Immature natural killer cell (primary cell): ENCODE results near the gene DUSP5. TPM values are rescaled to one million over a fixed set of nuclear protein-coding genes. Genes with fewer than 3 reads are reported as not detected.

Experiments used
- DNase-seq, 3 donors: peaks; one replicate each; pipeline ENCODE4 v3.0.0; 2022; ENCODE audit warnings: mixed read lengths in 1 of 3
- H3K27ac Mint-ChIP-seq, 6 donors: one replicate each; pipeline ENCODE4 v1.8.0; 2020; ENCODE audit warnings: mixed read lengths in 6 of 6, mild to moderate bottlenecking in 5 of 6, inconsistent platforms in 4 of 6, moderate library complexity in 3 of 6
- H3K27me3 Mint-ChIP-seq, 3 donors: one replicate each; pipeline ENCODE4 v1.8.0; 2020 to 2021; ENCODE audit warnings: low read depth in 3 of 3, mild to moderate bottlenecking in 3 of 3, mixed read lengths in 3 of 3, moderate library complexity in 3 of 3, inconsistent platforms in 1 of 3
- H3K36me3 Mint-ChIP-seq, 3 donors: one replicate each; pipeline ENCODE4 v1.8.0; 2020; ENCODE audit warnings: mixed read lengths in 3 of 3, inconsistent platforms in 2 of 3, mild to moderate bottlenecking in 2 of 3
- H3K4me1 Mint-ChIP-seq, 2 donors: one replicate each; pipeline ENCODE4 v1.8.0; 2020; ENCODE audit warnings: inconsistent platforms in 2 of 2, mild to moderate bottlenecking in 2 of 2, mixed read lengths in 2 of 2, moderate library complexity in 1 of 2
- H3K4me3 Mint-ChIP-seq, 5 donors: one replicate each; pipeline ENCODE4 v1.8.0; 2020; ENCODE audit warnings: mild to moderate bottlenecking in 5 of 5, mixed read lengths in 5 of 5, inconsistent platforms in 3 of 5, moderate library complexity in 3 of 5
- H3K9me3 Mint-ChIP-seq, 6 donors: one replicate each; pipeline ENCODE4 v1.8.0; 2020; ENCODE audit warnings: mild to moderate bottlenecking in 6 of 6, mixed read lengths in 6 of 6, inconsistent platforms in 4 of 6, moderate library complexity in 3 of 6
- polyA plus RNA-seq, 3 donors: library from polyadenylated mRNA; unstranded; fragments of 300-500 nt; fragmentation: Illumina TruSeq; gene quantifications; one replicate each; pipeline ENCODE4 v1.2.3, GENCODE V29; 2021

Gene DUSP5
- polyA plus RNA-seq, 3 donors from 2014 or later = 2.9 to 4.5 (median 2.9) TPM

DNA sequence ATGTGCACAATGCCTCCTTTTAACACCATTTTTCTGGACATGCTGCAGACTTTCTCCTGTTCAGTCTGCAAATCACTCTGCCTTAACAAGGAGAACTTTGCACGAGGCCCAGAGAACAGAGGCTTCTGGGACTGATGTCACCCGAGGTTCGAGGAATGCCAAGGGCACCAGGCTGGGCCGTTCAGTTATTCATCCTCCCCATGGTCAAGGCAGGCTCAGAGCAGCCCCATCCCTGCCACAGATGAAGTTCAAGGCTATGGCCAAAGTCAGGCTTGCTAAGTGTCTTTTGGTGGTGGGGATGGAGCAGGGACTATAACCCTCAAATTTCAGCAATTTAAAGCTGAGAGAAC, 9.4 kb upstream of the DUSP5 start:
- H3K27ac Mint-ChIP-seq = no peak overlapping the region
- DNase-seq = no peak
- H3K4me1 Mint-ChIP-seq = peaks cover 5 to 8% of the 10 kb centered on the region in 2 donors
- no peak overlapping the region for H3K4me3 Mint-ChIP-seq
- H3K36me3 Mint-ChIP-seq = no peaks in the 10 kb centered on the region
- H3K9me3 Mint-ChIP-seq = no peaks in the 10 kb centered on the region
- peaks cover 0 to 3% (median 0%) of the 10 kb centered on the region in 3 donors for H3K27me3 Mint-ChIP-seq

DNA sequence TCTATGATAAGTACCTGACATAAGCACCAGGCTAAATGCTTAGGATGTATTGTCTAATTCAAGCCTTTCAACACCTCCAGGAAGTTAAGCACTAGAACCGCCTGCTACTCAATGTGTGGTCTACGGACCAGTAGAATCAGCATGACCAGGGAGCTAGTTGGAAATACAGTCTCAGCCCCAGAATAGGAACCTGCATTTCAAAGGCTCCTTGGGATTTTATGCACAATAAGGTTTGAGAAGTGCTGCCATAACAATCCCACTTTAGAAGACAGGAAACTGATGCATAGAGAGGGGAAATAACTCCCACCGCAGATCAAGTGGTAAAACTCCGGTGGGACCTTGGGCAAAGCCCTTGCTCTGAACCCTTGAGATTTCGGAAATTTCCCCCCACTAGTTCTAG, 8.8 kb upstream of the DUSP5 start:
- Mint-ChIP-seq H3K4me3 (no peak overlapping the region), H3K9me3 (no peaks in the 10 kb centered on the region), H3K27me3 (peaks cover 0 to 3% (median 0%) of the 10 kb centered on the region in 3 donors), H3K27ac (no peak overlapping the region), H3K4me1 (peaks cover 5 to 8% of the 10 kb centered on the region in 2 donors), H3K36me3 (peaks cover 0 to 3% (median 0%) of the 10 kb centered on the region in 3 donors)
- no peak for DNase-seq

DNA sequence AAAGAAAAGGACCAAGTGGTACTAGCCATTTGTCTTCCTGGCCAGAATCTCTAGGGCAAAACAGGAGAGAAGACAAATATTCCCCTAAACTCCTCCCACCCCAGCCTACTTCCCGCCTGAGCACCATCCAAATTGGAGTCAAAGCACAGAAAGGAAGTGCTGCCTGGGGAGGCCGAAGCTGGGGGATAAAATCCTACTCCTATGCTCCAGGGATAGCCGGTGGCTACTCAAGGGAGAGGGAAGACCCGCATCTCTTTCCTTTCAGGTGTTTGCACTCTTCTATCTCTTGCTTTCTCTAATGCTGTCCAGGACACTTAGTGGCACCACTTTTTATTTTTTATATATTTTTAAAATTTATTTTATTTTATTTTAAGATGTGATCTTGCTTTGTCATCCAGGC, 7.1 kb upstream of the DUSP5 start:
- Mint-ChIP-seq H3K4me3 (no peak overlapping the region), H3K27me3 (peaks cover 0 to 3% (median 0%) of the 10 kb centered on the region in 3 donors), H3K27ac (no peak overlapping the region), H3K4me1 (peaks cover 7 to 11% of the 10 kb centered on the region in 2 donors), H3K9me3 (no peaks in the 10 kb centered on the region), H3K36me3 (peaks cover 0 to 3% (median 0%) of the 10 kb centered on the region in 3 donors)
- DNase-seq = no peak

DNA sequence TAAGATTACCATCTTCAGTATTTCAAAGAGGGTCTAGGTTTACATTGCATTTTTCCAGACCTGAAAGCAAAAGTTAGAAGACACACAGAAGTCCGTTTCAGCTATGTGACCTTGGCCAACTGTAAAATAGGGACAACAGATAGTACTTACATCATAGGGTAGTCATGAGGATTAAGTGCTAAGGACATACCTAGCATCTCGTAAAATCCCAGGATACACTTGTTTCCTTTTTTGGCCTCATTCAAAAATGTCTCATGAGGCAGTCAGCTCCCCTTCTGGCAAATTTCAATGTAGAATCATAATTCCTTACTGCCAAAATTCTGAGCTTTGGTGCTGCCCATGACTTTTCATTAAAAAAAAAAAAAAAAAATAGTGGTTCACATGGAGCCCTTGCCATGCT, 6.4 kb upstream of the DUSP5 start:
- DNase-seq = no peak
- H3K27ac Mint-ChIP-seq = no peak overlapping the region
- H3K4me3 Mint-ChIP-seq = no peak overlapping the region
- H3K27me3 Mint-ChIP-seq = peaks cover 0 to 3% (median 0%) of the 10 kb centered on the region in 3 donors
- no peaks in the 10 kb centered on the region for H3K9me3 Mint-ChIP-seq
- peaks cover 14 to 18% of the 10 kb centered on the region in 2 donors for H3K4me1 Mint-ChIP-seq
- H3K36me3 Mint-ChIP-seq = peaks cover 0 to 3% (median 0%) of the 10 kb centered on the region in 3 donors

DNA sequence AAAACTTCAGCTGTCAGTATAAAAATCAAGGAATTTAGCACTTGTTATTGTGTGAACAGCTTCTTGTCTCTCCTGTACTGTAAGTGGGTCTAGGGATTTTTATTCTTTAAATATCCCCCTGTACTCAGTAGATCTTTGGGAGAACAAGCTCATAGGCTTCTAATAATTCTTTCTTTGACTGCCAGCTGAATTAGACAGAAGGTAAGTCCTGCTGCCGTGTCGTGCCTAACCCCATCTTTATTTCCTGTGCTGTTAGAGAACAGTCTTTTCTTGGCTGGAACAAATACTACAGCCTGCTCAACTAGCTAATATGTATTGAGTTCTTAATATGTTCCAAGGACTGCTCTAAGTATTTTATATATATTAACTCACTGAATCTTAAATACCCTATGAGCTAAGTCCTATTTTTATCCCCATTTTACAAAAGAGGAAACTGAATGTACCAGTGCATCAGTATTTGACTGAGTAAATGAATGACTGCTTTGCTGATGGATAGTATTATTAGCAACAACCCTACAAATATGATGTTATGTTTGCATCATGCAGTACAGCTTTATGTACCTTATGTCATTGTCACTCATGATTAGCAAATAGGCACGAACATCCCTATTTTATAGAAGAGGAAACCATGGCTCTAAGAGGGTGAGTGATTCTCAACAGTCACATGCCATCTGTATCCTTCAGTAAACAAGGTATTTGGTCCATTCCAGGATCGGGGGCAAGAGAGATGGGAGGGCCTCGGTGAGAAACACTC, 5.5 kb upstream of the DUSP5 start:
- H3K9me3 Mint-ChIP-seq = no peaks in the 10 kb centered on the region
- H3K36me3 Mint-ChIP-seq = peaks cover 0 to 3% (median 0%) of the 10 kb centered on the region in 3 donors
- H3K27ac Mint-ChIP-seq = peak overlapping the region in 1 of 6 donors; percentile 58
- H3K27me3 Mint-ChIP-seq = peaks cover 0 to 4% (median 3%) of the 10 kb centered on the region in 3 donors
- DNase-seq = no peak
- peaks cover 23 to 27% of the 10 kb centered on the region in 2 donors for H3K4me1 Mint-ChIP-seq
- H3K4me3 Mint-ChIP-seq = no peak overlapping the region

DNA sequence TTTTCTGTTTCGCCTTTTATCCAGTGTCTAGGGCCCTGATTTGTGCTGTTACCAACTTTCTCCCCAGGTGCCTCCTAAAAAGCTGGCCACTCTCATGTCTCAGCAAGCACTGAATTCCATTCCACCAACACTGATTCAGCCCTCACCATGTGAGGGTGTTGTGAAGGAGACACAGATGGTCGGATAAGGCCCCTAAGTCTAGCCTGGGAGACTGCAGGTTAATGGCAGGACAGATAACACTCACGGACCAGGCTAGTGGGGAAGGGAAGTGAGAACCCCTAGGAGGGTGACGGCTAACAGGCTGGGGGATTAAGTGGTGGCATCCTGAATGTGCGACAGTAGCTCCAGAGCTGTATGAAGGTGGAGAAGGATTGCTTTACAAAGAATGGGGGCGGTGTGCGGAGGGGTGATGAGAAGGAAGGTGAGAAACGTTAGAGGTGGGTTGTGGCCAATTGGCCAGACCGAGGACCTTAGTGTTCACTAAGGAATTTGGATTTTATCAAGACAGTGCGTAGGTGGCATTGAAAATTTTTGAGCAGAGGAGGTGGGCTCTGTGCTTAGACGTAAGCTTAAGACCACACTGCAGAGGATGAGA, 3.8 kb upstream of the DUSP5 start:
- peaks cover 0 to 3% (median 0%) of the 10 kb centered on the region in 3 donors for H3K36me3 Mint-ChIP-seq
- H3K27ac Mint-ChIP-seq = peak overlapping the region in 3 of 6 donors; percentile 7 to 18 (median 18)
- peaks cover 23 to 31% of the 10 kb centered on the region in 2 donors for H3K4me1 Mint-ChIP-seq

DNA sequence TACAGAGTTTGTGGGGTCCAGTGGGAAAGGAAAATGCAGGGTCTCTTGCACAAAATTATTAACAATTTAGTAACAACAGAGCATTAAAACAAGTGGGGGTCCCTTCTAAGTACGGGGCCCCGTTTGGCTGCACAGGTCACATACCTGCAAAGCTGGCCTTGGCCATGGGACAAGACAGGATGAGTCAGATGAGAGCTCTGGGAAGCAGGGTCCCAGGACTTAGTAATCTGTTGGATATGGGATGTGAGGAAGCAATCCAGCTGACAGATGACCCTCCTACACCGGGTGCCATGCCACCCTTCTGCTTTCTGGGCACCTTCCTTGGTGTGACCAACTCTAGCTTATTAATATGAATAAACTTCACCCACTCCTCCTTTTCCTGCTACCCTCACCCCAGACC, 3.2 kb upstream of the DUSP5 start:
- no peak overlapping the region for H3K4me3 Mint-ChIP-seq
- peaks cover 27 to 32% of the 10 kb centered on the region in 2 donors for H3K4me1 Mint-ChIP-seq
- H3K36me3 Mint-ChIP-seq = peaks cover 0 to 3% (median 0%) of the 10 kb centered on the region in 3 donors
- H3K27ac Mint-ChIP-seq = peak overlapping the region in 1 of 6 donors; percentile 7
- DNase-seq = no peak
- no peaks in the 10 kb centered on the region for H3K9me3 Mint-ChIP-seq
- H3K27me3 Mint-ChIP-seq = peaks cover 6 to 11% (median 10%) of the 10 kb centered on the region in 3 donors

More for the DNA sequence above, 3.8 kb upstream of the DUSP5 start:
- DNase-seq = no peak
- peaks cover 3 to 7% (median 6%) of the 10 kb centered on the region in 3 donors for H3K27me3 Mint-ChIP-seq
- no peaks in the 10 kb centered on the region for H3K9me3 Mint-ChIP-seq
- H3K4me3 Mint-ChIP-seq = peak overlapping the region in 1 of 5 donors; percentile 12

DNA sequence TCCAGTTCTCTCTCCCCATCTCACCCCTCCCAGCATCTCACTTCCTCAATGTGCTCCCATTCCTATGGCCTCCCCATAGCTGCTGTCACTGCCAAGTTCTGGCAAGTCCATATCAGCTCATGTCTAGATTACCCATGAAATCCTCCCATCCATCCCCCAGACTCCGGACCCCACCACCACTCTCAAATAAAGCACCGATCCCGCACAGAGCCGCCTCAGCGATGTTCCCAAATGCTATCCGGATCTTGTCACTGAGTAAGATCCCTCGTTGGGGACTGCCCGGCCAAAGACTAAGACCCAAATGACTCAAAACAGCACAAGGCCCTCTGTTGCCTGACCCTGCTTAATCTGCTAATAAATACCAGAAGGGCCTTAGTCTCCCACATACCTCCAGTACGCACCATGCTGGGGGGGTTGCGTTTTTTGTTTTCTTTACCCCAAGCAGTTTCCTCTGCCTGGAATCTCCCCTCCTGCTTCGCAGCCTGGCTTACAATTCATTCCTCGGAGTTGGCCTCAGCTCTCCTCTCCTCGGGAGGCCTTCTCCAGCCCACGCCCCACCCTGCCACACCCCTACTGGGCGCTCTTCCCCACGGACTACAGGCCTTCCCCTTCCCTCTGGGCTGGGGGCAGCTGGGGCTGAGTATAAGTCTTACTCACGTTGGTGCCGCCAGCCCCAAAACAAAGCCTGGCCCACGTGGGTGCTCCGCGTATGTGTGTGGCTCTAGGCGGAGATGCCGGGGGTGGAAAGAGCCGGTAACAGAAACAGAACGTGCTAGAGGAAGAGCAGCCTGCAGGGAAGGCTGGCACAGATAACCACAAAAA, 1.8 kb upstream of the DUSP5 start:
- H3K9me3 Mint-ChIP-seq = no peaks in the 10 kb centered on the region

DNA sequence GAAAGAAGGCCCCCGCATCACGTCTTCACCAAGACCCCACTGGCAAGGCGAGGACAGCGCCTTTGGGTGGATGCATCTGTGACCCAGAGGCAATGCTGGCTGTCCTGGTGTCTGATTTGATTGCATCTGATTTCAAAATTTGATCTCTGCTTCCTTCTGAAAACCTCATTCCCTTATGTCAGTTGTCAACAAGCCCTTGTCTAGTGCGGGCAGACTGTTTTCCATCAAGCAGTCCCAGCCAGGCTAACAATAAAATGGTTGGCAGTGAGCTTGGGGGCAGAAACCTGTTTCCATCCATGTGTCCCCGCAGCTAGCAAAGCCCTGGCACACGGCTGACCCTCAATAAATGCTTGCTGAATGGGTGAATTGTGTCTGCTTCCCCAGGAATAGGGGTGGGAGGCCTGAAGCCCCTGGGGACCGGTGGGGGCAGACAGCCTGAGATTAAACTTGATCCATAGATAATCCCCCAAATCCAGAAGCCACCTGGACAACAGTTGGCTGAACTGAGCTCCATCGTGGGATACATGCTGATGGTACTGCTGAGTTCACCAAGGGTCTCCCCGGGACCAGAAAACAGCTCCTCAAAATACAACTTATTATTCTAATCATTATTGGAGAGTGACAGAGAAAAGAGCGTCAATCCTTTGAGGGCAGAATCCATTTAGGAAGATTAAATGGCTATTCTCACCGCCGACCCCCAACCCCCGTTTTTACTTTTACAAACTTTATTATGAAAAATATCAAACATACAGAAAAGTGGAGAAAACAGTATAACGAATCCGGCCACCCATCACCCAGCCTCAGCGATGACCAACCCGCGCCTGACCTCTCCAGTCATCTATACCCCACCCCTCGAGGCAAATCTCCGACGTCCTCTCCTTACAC, 912 bp upstream of the DUSP5 start:
- peak in 1 of 3 donors; percentile 35 for DNase-seq
- Mint-ChIP-seq H3K4me3 (peak overlapping the region; percentile 90 to 95 (median 94)), H3K27ac (peak overlapping the region; percentile 87 to 93 (median 92)), H3K9me3 (no peaks in the 10 kb centered on the region), H3K27me3 (peaks cover 3 to 11% (median 10%) of the 10 kb centered on the region in 3 donors), H3K4me1 (peaks cover 50 to 54% of the 10 kb centered on the region in 2 donors), H3K36me3 (peaks cover 0 to 3% (median 0%) of the 10 kb centered on the region in 3 donors)

More for the DNA sequence above, 1.8 kb upstream of the DUSP5 start:
- Mint-ChIP-seq H3K4me1 (peaks cover 41 to 46% of the 10 kb centered on the region in 2 donors), H3K27me3 (peaks cover 3 to 11% (median 10%) of the 10 kb centered on the region in 3 donors), H3K27ac (peak overlapping the region; percentile 75 to 93 (median 92)), H3K36me3 (peaks cover 0 to 3% (median 0%) of the 10 kb centered on the region in 3 donors), H3K4me3 (peak overlapping the region; percentile 90 to 95 (median 94))
- DNase-seq = peak in 1 of 3 donors; percentile 16

DNA sequence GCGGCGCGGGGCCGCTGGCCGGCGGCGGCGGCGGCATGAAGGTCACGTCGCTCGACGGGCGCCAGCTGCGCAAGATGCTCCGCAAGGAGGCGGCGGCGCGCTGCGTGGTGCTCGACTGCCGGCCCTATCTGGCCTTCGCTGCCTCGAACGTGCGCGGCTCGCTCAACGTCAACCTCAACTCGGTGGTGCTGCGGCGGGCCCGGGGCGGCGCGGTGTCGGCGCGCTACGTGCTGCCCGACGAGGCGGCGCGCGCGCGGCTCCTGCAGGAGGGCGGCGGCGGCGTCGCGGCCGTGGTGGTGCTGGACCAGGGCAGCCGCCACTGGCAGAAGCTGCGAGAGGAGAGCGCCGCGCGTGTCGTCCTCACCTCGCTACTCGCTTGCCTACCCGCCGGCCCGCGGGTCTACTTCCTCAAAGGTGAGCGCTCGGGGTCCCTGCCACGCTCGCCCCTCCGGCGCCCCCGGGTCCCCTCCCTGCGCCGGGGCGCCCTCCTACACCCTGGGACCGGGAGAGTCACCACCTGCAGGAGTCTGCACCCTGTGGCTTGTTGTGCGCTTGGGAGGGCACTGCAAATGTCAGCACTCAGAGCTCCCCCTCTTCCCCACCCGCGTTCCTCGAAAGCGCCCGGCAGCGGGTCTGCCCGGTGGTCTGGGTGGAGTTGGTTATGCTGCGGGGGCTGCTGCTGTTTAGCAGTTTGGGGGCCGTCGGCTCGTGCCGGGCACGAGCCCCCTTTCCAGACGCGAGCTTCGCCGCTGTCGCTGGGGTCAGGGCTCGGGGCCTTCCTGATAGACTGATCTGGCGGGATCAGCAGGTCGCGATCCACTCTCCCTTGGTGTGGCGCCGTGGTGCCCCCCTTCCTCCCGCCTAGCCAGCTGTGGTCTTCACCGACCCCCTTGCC, 627 bp downstream of the DUSP5 start:
- Mint-ChIP-seq H3K9me3 (no peaks in the 10 kb centered on the region), H3K27ac (peak overlapping the region; percentile 90 to 94 (median 92)), H3K4me1 (peaks cover 65 to 70% of the 10 kb centered on the region in 2 donors), H3K4me3 (peak overlapping the region; percentile 90 to 94 (median 93)), H3K36me3 (peaks cover 0 to 3% (median 0%) of the 10 kb centered on the region in 3 donors), H3K27me3 (peaks cover 4 to 13% (median 12%) of the 10 kb centered on the region in 3 donors)
- peak; percentile 72 to 76 (median 74) for DNase-seq

DNA sequence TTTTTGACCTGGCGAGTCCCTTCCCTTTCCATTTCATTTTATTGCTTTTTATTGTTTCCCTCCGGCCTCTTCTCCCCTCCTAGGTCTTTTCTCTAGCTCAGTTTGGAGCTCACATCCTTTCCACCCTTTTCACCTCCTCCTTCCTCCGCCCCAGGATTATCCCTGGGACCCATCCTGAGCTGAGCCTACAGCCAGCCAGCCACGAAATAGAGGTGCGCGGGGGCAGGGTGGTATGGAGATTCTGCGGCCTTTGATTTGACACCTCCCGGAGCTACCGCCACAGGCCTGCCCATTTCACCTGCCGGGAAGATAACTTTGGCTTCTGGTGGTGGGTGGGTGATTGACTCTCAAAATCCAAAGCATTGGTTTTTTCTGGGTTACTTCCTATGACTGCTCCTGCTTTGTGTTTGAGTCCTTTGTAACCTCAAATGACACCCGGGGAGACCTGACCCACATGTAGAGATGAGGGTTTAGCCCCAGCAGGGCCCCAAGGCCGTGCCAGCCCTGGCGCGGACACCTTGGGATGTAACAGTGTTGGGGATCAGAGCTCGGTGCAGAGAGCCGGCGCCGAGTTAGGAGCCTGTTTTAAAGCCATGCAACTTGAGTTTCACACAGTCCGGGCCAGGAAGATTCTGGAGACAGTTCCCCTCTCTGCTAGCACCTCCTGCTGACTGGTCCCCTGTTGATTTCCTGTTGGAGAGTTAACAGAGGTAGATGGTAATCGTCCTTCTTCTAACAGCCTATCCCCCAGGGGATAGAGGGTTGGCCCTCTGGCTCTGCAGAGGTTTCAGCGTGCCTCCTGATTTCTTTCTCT, 1.5 kb downstream of the DUSP5 start:
- Mint-ChIP-seq H3K36me3 (no peaks in the 10 kb centered on the region), H3K4me1 (peaks cover 74 to 78% of the 10 kb centered on the region in 2 donors), H3K4me3 (peak overlapping the region; percentile 90 to 94 (median 93)), H3K9me3 (no peaks in the 10 kb centered on the region), H3K27me3 (peaks cover 4 to 13% (median 13%) of the 10 kb centered on the region in 3 donors), H3K27ac (peak overlapping the region; percentile 90 to 94 (median 92))
- peak; percentile 26 to 44 (median 28) for DNase-seq
